ENCODE results near the gene TRIP10.

DNA sequence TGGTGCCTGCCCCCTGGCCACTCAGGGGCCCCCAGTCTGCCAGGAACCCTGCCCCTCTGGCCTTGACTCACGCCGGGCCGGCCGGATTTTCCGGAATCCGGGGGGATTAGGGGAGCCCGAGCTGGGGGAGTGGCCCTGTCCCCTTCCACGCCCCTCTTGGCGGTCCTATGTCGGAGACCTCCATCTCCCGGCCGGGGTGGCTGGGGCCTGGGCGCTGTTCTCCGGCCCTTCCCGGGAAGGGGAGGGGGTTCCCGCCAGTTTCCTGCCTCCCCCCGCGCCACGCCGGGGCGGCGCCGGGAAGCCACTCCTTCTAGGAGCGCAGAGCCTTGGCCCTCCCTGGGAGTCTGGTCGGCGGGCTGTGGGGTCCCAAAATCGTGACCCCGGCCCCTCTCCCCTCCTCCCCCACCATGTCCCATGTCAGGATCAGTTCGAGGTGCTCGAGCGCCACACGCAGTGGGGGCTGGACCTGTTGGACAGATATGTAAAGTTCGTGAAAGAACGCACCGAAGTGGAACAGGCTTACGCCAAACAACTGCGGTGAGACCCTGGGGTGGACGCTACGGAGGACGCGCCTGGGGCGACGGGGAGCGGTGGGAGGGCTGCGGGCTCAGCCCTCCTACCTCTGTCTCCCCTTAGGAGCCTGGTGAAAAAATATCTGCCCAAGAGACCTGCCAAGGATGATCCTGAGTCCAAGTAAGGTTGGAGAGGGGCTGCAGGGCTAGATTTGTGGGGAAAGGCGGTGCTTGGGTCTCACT lies 1.3 kb downstream of the TRIP10 start:
- TF ChIP-seq FOXA1 (IDR thresholded peaks at IDR 0.05) (no peak), ARNT (IDR thresholded peaks at IDR 0.05) (no peak), SP1 (IDR thresholded peaks at IDR 0.05) (no peak), LEF1 (IDR thresholded peaks at IDR 0.05; ENCODE audit: borderline replicate concordance) (no peak), FOXM1 (IDR thresholded peaks at IDR 0.05; ENCODE audit: borderline replicate concordance) (peak; percentile 36; the same call in 1 of the 2 replicates), ZNF384 (IDR thresholded peaks at IDR 0.05) (no peak), NFRKB (IDR thresholded peaks at IDR 0.05) (no peak), FOXK2 (IDR thresholded peaks at IDR 0.05) (no peak), BHLHE40 (IDR thresholded peaks at IDR 0.05; ENCODE audit: borderline replicate concordance) (no peak)
- TF ChIP-seq, protein P1, sequence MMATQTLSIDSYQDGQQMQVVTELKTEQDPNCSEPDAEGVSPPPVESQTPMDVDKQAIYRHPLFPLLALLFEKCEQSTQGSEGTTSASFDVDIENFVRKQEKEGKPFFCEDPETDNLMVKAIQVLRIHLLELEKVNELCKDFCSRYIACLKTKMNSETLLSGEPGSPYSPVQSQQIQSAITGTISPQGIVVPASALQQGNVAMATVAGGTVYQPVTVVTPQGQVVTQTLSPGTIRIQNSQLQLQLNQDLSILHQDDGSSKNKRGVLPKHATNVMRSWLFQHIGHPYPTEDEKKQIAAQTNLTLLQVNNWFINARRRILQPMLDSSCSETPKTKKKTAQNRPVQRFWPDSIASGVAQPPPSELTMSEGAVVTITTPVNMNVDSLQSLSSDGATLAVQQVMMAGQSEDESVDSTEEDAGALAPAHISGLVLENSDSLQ (IDR thresholded peaks at IDR 0.05), result no peak
